HG03139 (cell line): ENCODE results near the gene CCDC152.
"Not testable (repeated sequence)": the region's sequence is repeated elsewhere in the genome, so short reads cannot be mapped to it uniquely, and the experiment has no call there.

Source experiments
- ATAC-seq: cut with Tn5 transposase; IDR thresholded peaks from one replicate; pipeline ENCODE4 v1.9.1; 2021; ENCODE audit not compliant: unreplicated experiment

The CCDC152 gene

GRCh38 chr5:42811591-42812446 is 55.2 kb downstream of the CCDC152 start, which contains the start of gene SELENOP:
Gene SELENOP, minus strand, starts transcription at chr5:42811892. Its CDS starts 3,539 bp downstream, at chr5:42808353.
- no peak for ATAC-seq

GRCh38 chr5:42812620-42813019 is 56.0 kb downstream of the CCDC152 start:
- no peak for ATAC-seq

GRCh38 chr5:42813533-42813932 is 56.9 kb downstream of the CCDC152 start:
- ATAC-seq: no peak

- ATAC-seq: not testable (repeated sequence)
Observed at GRCh38 chr5:42816546-42816945, 59.9 kb downstream of the CCDC152 start.

- no peak for ATAC-seq
Observed at GRCh38 chr5:42819745-42820144, 63.1 kb downstream of the CCDC152 start.

- no peak for ATAC-seq
Observed at GRCh38 chr5:42822548-42822947, 65.9 kb downstream of the CCDC152 start.

GRCh38 chr5:42824347-42824976 is 67.8 kb downstream of the CCDC152 start:
- no peak for ATAC-seq

GRCh38 chr5:42825422-42826148 is 69.0 kb downstream of the CCDC152 start:
- ATAC-seq: no peak

GRCh38 chr5:42826757-42827515 is 70.3 kb downstream of the CCDC152 start:
- ATAC-seq: no peak

- ATAC-seq: no peak
Observed at GRCh38 chr5:42828671-42829070, 72.1 kb downstream of the CCDC152 start.

GRCh38 chr5:42830924-42831323 is 74.3 kb downstream of the CCDC152 start:
- ATAC-seq: no peak

GRCh38 chr5:42832060-42832459 is 75.4 kb downstream of the CCDC152 start:
- ATAC-seq: no peak

- no peak for ATAC-seq
Observed at GRCh38 chr5:42836070-42836769, 79.6 kb downstream of the CCDC152 start.

GRCh38 chr5:42837601-42838000 is 81.0 kb downstream of the CCDC152 start:
- no peak for ATAC-seq

GRCh38 chr5:42839196-42839595 is 82.6 kb downstream of the CCDC152 start:
- ATAC-seq: no peak

- ATAC-seq: no peak
Observed at GRCh38 chr5:42840269-42840668, 83.7 kb downstream of the CCDC152 start.

- ATAC-seq: no peak
Observed at GRCh38 chr5:42840842-42841567, 84.4 kb downstream of the CCDC152 start.

GRCh38 chr5:42842921-42843641 is 86.5 kb downstream of the CCDC152 start:
- no peak for ATAC-seq
